KMS-11 (cell line): Measurements from ENCODE around the gene RLN1.
"Not testable (repeated sequence)": the region's sequence is repeated elsewhere in the genome, so short reads cannot be mapped to it uniquely, and the experiment has no call there.

Experiments
- H2AFZ ChIP-seq: fragments of 200-600 bp; sonication (generic); 2 replicates; pipeline ENCODE4 v1.6.1; 2016; ENCODE audit warnings: antibody characterized with exemption, mixed run types, low read depth
- H3K27ac ChIP-seq: fragments of 200-600 bp; sonication (generic); 2 replicates; pipeline ENCODE4 v1.6.1; 2016; ENCODE audit warnings: mild to moderate bottlenecking, mixed run types
- H3K27me3 ChIP-seq: fragments of 200-600 bp; sonication (generic); 2 replicates; pipeline ENCODE4 v1.6.1; 2017; ENCODE audit warnings: mild to moderate bottlenecking, low read depth, mixed run types, moderate library complexity; ENCODE audit not compliant: insufficient read depth
- H3K36me3 ChIP-seq: fragments of 200-600 bp; sonication (generic); 2 replicates; pipeline ENCODE4 v1.6.1; 2017; ENCODE audit warnings: mild to moderate bottlenecking, mixed run types; ENCODE audit not compliant: insufficient read depth
- H3K4me1 ChIP-seq: fragments of 200-600 bp; sonication (generic); 2 replicates; pipeline ENCODE4 v1.6.1; 2016; ENCODE audit warnings: mild to moderate bottlenecking, low read depth, mixed run types; ENCODE audit not compliant: poor library complexity, severe bottlenecking
- H3K4me2 ChIP-seq: fragments of 200-600 bp; sonication (generic); 2 replicates; pipeline ENCODE4 v1.7.0; 2016; ENCODE audit warnings: mild to moderate bottlenecking, mixed run types
- H3K4me3 ChIP-seq: fragments of 200-600 bp; sonication (generic); IDR thresholded peaks from 2 replicates; pipeline ENCODE4 v1.6.1; 2017; ENCODE audit warnings: low read depth, low read length, mixed read lengths; ENCODE audit not compliant: insufficient read depth
- H3K79me2 ChIP-seq: fragments of 200-600 bp; sonication (generic); 2 replicates; pipeline ENCODE4 v1.6.1; 2016; ENCODE audit warnings: low read depth, mixed run types; ENCODE audit not compliant: insufficient read depth
- H3K9ac ChIP-seq: fragments of 200-600 bp; sonication (generic); 2 replicates; pipeline ENCODE4 v1.6.1; 2016; ENCODE audit warnings: mild to moderate bottlenecking, mixed run types
- H4K20me1 ChIP-seq: fragments of 200-600 bp; sonication (generic); 2 replicates; pipeline ENCODE4 v1.6.1; 2016; ENCODE audit warnings: mild to moderate bottlenecking, mixed run types; ENCODE audit not compliant: insufficient read depth
- CTCF ChIP-seq: fragments of 200-600 bp; sonication (generic); conservative IDR thresholded peaks from 2 replicates; pipeline ENCODE4 v1.6.1; 2017; ENCODE audit warnings: low read depth, mild to moderate bottlenecking, antibody characterized with exemption, low read length, moderate library complexity, mixed read lengths

RLN1 gene

GRCh38 chr9:5326893-5327548 lies 12.7 kb downstream of the RLN1 start:
- Histone ChIP-seq H3K4me2 (no peak overlapping the region), H3K4me3 (no peak overlapping the region)

GRCh38 chr9:5326187-5326586 lies 13.5 kb downstream of the RLN1 start:
- Histone ChIP-seq H3K27ac (no peak overlapping the region), H3K79me2 (no peaks in the 10 kb centered on the region), H2AFZ (no peak overlapping the region), H3K4me3 (no peak overlapping the region), H3K4me1 (no peaks in the 10 kb centered on the region), H3K36me3 (no peaks in the 10 kb centered on the region), H3K27me3 (no peaks in the 10 kb centered on the region), H3K9ac (no peak overlapping the region), H3K4me2 (no peak overlapping the region), H4K20me1 (no peaks in the 10 kb centered on the region)
- no peak for TF ChIP-seq CTCF

More at GRCh38 chr9:5326893-5327548, 12.7 kb downstream of the RLN1 start:
- Histone ChIP-seq H4K20me1 (no peaks in the 10 kb centered on the region), H3K4me1 (no peaks in the 10 kb centered on the region), H3K79me2 (no peaks in the 10 kb centered on the region), H2AFZ (no peak overlapping the region), H3K27me3 (no peaks in the 10 kb centered on the region), H3K9ac (no peak overlapping the region), H3K27ac (no peak overlapping the region), H3K36me3 (no peaks in the 10 kb centered on the region)
- TF ChIP-seq CTCF: no peak

GRCh38 chr9:5321601-5322000 lies 18.1 kb downstream of the RLN1 start:
- H3K36me3 ChIP-seq, H2AFZ ChIP-seq, H3K4me2 ChIP-seq: not testable (repeated sequence)

GRCh38 chr9:5321058-5321457 lies 18.6 kb downstream of the RLN1 start:
- Histone ChIP-seq H3K4me2 (no peak overlapping the region), H2AFZ (no peak overlapping the region)
- no peak for TF ChIP-seq CTCF

More at GRCh38 chr9:5321601-5322000, 18.1 kb downstream of the RLN1 start:
- not testable (repeated sequence) for H3K27me3 ChIP-seq, H3K9ac ChIP-seq, H3K27ac ChIP-seq, H3K79me2 ChIP-seq, H4K20me1 ChIP-seq, H3K4me1 ChIP-seq, H3K4me3 ChIP-seq

GRCh38 chr9:5316406-5316805 lies 23.3 kb downstream of the RLN1 start:
- H3K4me1 ChIP-seq, H3K4me2 ChIP-seq, H4K20me1 ChIP-seq, H3K79me2 ChIP-seq, H3K4me3 ChIP-seq, H3K36me3 ChIP-seq, H3K27me3 ChIP-seq, H2AFZ ChIP-seq, H3K27ac ChIP-seq, H3K9ac ChIP-seq: not testable (repeated sequence)

More at GRCh38 chr9:5321058-5321457, 18.6 kb downstream of the RLN1 start:
- Histone ChIP-seq H3K36me3 (no peaks in the 10 kb centered on the region), H3K27me3 (no peaks in the 10 kb centered on the region), H3K27ac (no peak overlapping the region), H3K4me3 (no peak overlapping the region), H4K20me1 (no peaks in the 10 kb centered on the region), H3K79me2 (no peaks in the 10 kb centered on the region), H3K4me1 (no peaks in the 10 kb centered on the region), H3K9ac (no peak overlapping the region)
